CD14-positive monocyte (primary cell): Measurements from ENCODE around the gene CATSPERB. TPM values are rescaled to one million over a fixed set of nuclear protein-coding genes. Genes with fewer than 3 reads are reported as not detected.

ENCODE experiments used
- DNase-seq, 3 donors: peaks; one replicate each; pipeline ENCODE4 v3.0.0-alpha.2; 2011 to 2022
- H2AFZ ChIP-seq: 2 replicates; pipeline ENCODE4 v1.6.0; 2012; ENCODE audit warnings: mild to moderate bottlenecking, low read depth, low read length, inconsistent platforms; ENCODE audit not compliant: insufficient read depth, poor library complexity, severe bottlenecking
- H3K27ac ChIP-seq, 2 donors: 1 replicate in 1 of 2; 2 replicates in 1 of 2; pipeline ENCODE4 v1.5.1; 2012 to 2013; ENCODE audit warnings: low read length in 2 of 2, control low read depth in 1 of 2, inconsistent platforms in 1 of 2, low read depth in 1 of 2, mild to moderate bottlenecking in 1 of 2
- H3K27me3 ChIP-seq, 2 donors: one replicate each; pipeline versions ENCODE4 v1.6.0 to v1.6.1; 2011 to 2013; ENCODE audit warnings: low read length in 2 of 2; ENCODE audit not compliant: control insufficient read depth in 2 of 2, insufficient read depth in 2 of 2
- H3K36me3 ChIP-seq, 2 donors: replicated peaks in 1 of 2; 1 replicate in 1 of 2; 2 replicates in 1 of 2; pipeline versions ENCODE4 v1.5.1 to v1.6.1; 2012 to 2013; ENCODE audit warnings: low read length in 2 of 2, control low read depth in 1 of 2, inconsistent platforms in 1 of 2, mild to moderate bottlenecking in 1 of 2; ENCODE audit not compliant: insufficient read depth in 2 of 2, control insufficient read depth in 1 of 2
- H3K4me1 ChIP-seq, 2 donors: 1 replicate in 1 of 2; 2 replicates in 1 of 2; pipeline versions ENCODE4 v1.5.1 to v1.6.1; 2012 to 2013; ENCODE audit warnings: low read length in 2 of 2, control low read depth in 1 of 2, inconsistent platforms in 1 of 2, mild to moderate bottlenecking in 1 of 2, moderate library complexity in 1 of 2; ENCODE audit not compliant: insufficient read depth in 2 of 2, control insufficient read depth in 1 of 2
- H3K4me2 ChIP-seq: replicated peaks from 2 replicates; pipeline ENCODE3; 2012; ENCODE audit warnings: low read length, moderate library complexity, mild to moderate bottlenecking; ENCODE audit not compliant: poor library complexity, severe bottlenecking; ENCODE audit errors: extremely low read depth
- H3K4me3 ChIP-seq, 3 experiments: fragments of 200-600 bp in 1 of 3; sonication (generic) in 1 of 3; replicated peaks in 1 of 3; 1 replicate in 2 of 3; 2 replicates in 1 of 3; pipeline ENCODE4 v1.5.1; 2011 to 2013; ENCODE audit warnings: low read length in 3 of 3, mild to moderate bottlenecking in 3 of 3, control low read depth in 2 of 3, low read depth in 2 of 3, inconsistent platforms in 1 of 3, moderate library complexity in 1 of 3
- H3K79me2 ChIP-seq: 2 replicates; pipeline ENCODE4 v1.6.0; 2012; ENCODE audit warnings: mild to moderate bottlenecking, control low read depth, inconsistent platforms, low read length, moderate library complexity; ENCODE audit not compliant: insufficient read depth
- H3K9ac ChIP-seq: 2 replicates; pipeline ENCODE4 v1.6.0; 2017; ENCODE audit warnings: low read length, mild to moderate bottlenecking; ENCODE audit not compliant: insufficient read depth, poor library complexity, severe bottlenecking
- H3K9me3 ChIP-seq, 2 donors: replicated peaks in 1 of 2; 1 replicate in 1 of 2; 2 replicates in 1 of 2; pipeline versions ENCODE4 v1.5.1 to v1.6.1; 2012 to 2013; ENCODE audit warnings: low read length in 2 of 2, control low read depth in 1 of 2; ENCODE audit not compliant: control insufficient read depth in 1 of 2, insufficient read depth in 1 of 2
- H4K20me1 ChIP-seq: 2 replicates; pipeline ENCODE4 v1.6.0; 2012; ENCODE audit warnings: mild to moderate bottlenecking, low read length, control low read depth, moderate library complexity; ENCODE audit not compliant: insufficient read depth
- H3K27ac Mint-ChIP-seq, 7 donors: one replicate each; pipeline ENCODE4 v1.8.0; 2020; ENCODE audit warnings: mild to moderate bottlenecking in 7 of 7, mixed read lengths in 7 of 7, moderate library complexity in 6 of 7, inconsistent platforms in 2 of 7
- H3K27me3 Mint-ChIP-seq, 3 donors: one replicate each; pipeline ENCODE4 v1.8.0; 2021 to 2022; ENCODE audit warnings: low read depth in 3 of 3, mild to moderate bottlenecking in 3 of 3, mixed read lengths in 3 of 3, moderate library complexity in 3 of 3, inconsistent platforms in 1 of 3
- H3K36me3 Mint-ChIP-seq, 2 donors: one replicate each; pipeline ENCODE4 v1.8.0; 2020; ENCODE audit warnings: mixed read lengths in 2 of 2, inconsistent platforms in 1 of 2, mild to moderate bottlenecking in 1 of 2
- H3K4me1 Mint-ChIP-seq: one replicate; pipeline ENCODE4 v1.8.0; 2020; ENCODE audit warnings: mild to moderate bottlenecking, mixed read lengths
- H3K4me3 Mint-ChIP-seq, 2 donors: one replicate each; pipeline ENCODE4 v1.8.0; 2020; ENCODE audit warnings: mild to moderate bottlenecking in 2 of 2, mixed read lengths in 2 of 2, moderate library complexity in 1 of 2
- H3K9me3 Mint-ChIP-seq, 7 donors: one replicate each; pipeline ENCODE4 v1.8.0; 2020 to 2022; ENCODE audit warnings: mixed read lengths in 7 of 7, mild to moderate bottlenecking in 6 of 7, moderate library complexity in 6 of 7, inconsistent platforms in 2 of 7
- CTCF ChIP-seq: fragments of 200-600 bp; IDR thresholded peaks from one replicate; pipeline ENCODE4 v1.8.0; 2022; ENCODE audit warnings: antibody characterized with exemption, mild to moderate bottlenecking
- WGBS: methylation state at CpG from one replicate; pipeline ENCODE4 v1.1.5; 2013; ENCODE audit warnings: missing lambda C conversion rate; ENCODE audit not compliant: insufficient coverage; 5-methylcytosine and 5-hydroxymethylcytosine counted together
- intact Hi-C, 2 donors: fragments of 100-400 bp; cut with micrococcal nuclease; formaldehyde crosslinking; loops; one replicate each; pipeline versions ENCODE4 v1.15.0 to v1.15.1; 2023
- polyA plus RNA-seq, 3 donors: library from polyadenylated mRNA; depleted of rRNA in 1 of 3; unstranded in 2 of 3; stranded (reverse) in 1 of 3; fragments of 300-500 nt in 2 of 3; fragments of >200 nt in 1 of 3; fragmentation: Illumina TruSeq in 2 of 3; gene quantifications; 1 replicate in 2 of 3; 2 replicates in 1 of 3; pipeline ENCODE4 v1.2.3, GENCODE V29; 2012 to 2021

The CATSPERB gene
- polyA plus RNA-seq, 3 donors: not detected

GRCh38 chr14:91716999-91717398, 14.9 kb downstream of the CATSPERB start:
- no peaks in the 10 kb centered on the region for H3K4me1 ChIP-seq
- no peak for TF ChIP-seq CTCF
- H3K79me2 ChIP-seq: no peaks in the 10 kb centered on the region
- peaks cover 0 to 1% (median 1%) of the 10 kb centered on the region in 3 donors for H3K27me3 Mint-ChIP-seq
- DNase-seq: no peak
- H3K9me3 ChIP-seq: no peaks in the 10 kb centered on the region
- no peaks in the 10 kb centered on the region for H3K36me3 ChIP-seq
- no peak overlapping the region for H2AFZ ChIP-seq
- H3K4me3 Mint-ChIP-seq: no peak overlapping the region
- no peaks in the 10 kb centered on the region for H4K20me1 ChIP-seq
- H3K9ac ChIP-seq: no peak overlapping the region
- H3K9me3 Mint-ChIP-seq: peaks cover 0 to 8% (median 3%) of the 10 kb centered on the region in 7 donors
- intact Hi-C loops: no loop called here
- WGBS: no CpG with 5 or more reads among the region's 1 CpG
- no peaks in the 10 kb centered on the region for H3K4me1 Mint-ChIP-seq
- H3K36me3 Mint-ChIP-seq: no peaks in the 10 kb centered on the region
- no peak overlapping the region for H3K27ac Mint-ChIP-seq
- no peak overlapping the region for H3K4me2 ChIP-seq
- H3K27me3 ChIP-seq: no peaks in the 10 kb centered on the region
- no peak overlapping the region for H3K27ac ChIP-seq
- H3K4me3 ChIP-seq: no peak overlapping the region

GRCh38 chr14:91714805-91715204, 17.1 kb downstream of the CATSPERB start:
- H3K4me1 Mint-ChIP-seq: no peaks in the 10 kb centered on the region
- peaks cover 0 to 4% (median 0%) of the 10 kb centered on the region in 7 donors for H3K9me3 Mint-ChIP-seq
- Histone ChIP-seq H3K4me2 (no peak overlapping the region), H3K4me1 (no peaks in the 10 kb centered on the region), H3K27me3 (no peaks in the 10 kb centered on the region), H3K4me3 (no peak overlapping the region), H2AFZ (no peak overlapping the region), H3K79me2 (no peaks in the 10 kb centered on the region), H3K27ac (no peak overlapping the region), H3K36me3 (no peaks in the 10 kb centered on the region), H4K20me1 (no peaks in the 10 kb centered on the region), H3K9ac (no peak overlapping the region), H3K9me3 (no peaks in the 10 kb centered on the region)
- no peak overlapping the region for H3K4me3 Mint-ChIP-seq
- H3K36me3 Mint-ChIP-seq: no peaks in the 10 kb centered on the region
- H3K27ac Mint-ChIP-seq: no peak overlapping the region
- no CpG with 5 or more reads among the region's 6 CpGs for WGBS
- intact Hi-C loops: no loop called here
- peaks cover 0 to 1% (median 0%) of the 10 kb centered on the region in 3 donors for H3K27me3 Mint-ChIP-seq
- no peak for DNase-seq
- TF ChIP-seq CTCF: no peak
